WTC11 (cell line): ENCODE measurements around the gene ZGPAT. TPM values are rescaled to one million over a fixed set of nuclear protein-coding genes. Genes with fewer than 3 reads are reported as not detected.
A peak's percentile ranks its signal among the peaks of the same experiment; 100 is the strongest.

Experiments used
- ATAC-seq: fragments of 200-7000 bp; cut with Tn5 transposase; 2 replicates; pipeline ENCODE4 v1.10.0; 2021; ENCODE audit warnings: mild to moderate bottlenecking, moderate library complexity
- CTCF ChIA-PET: fragments of 300-600 bp; sonication (Branson Sonifier 250); formaldehyde crosslinking; loops from one replicate; lab custom pipeline; 2021; ENCODE audit warnings: antibody characterized with exemption; lab: Charles Lee
- POLR2A ChIA-PET: fragments of 350-600 bp; sonication (Branson Sonifier 250); formaldehyde crosslinking; loops from one replicate; lab custom pipeline; 2021; ENCODE audit warnings: antibody characterized with exemption; lab: Charles Lee
- DNase-seq: peaks from one replicate; pipeline ENCODE4 v3.0.0; 2021; ENCODE audit warnings: low spot score
- H3K27ac Mint-ChIP-seq: 2 replicates; pipeline ENCODE4 v1.8.0; 2021; ENCODE audit warnings: mixed read lengths
- H3K27me3 Mint-ChIP-seq: 2 replicates; pipeline ENCODE4 v1.8.0; 2021; ENCODE audit warnings: low read depth, mild to moderate bottlenecking, moderate library complexity, mixed read lengths
- H3K36me3 Mint-ChIP-seq: 2 replicates; pipeline ENCODE4 v1.8.0; 2021; ENCODE audit warnings: mixed read lengths
- H3K4me1 Mint-ChIP-seq: 2 replicates; pipeline ENCODE4 v1.8.0; 2022; ENCODE audit warnings: mixed read lengths
- H3K4me3 Mint-ChIP-seq: 2 replicates; pipeline ENCODE4 v1.8.0; 2021; ENCODE audit warnings: mild to moderate bottlenecking, moderate library complexity, mixed read lengths
- H3K9me3 Mint-ChIP-seq: 2 replicates; pipeline ENCODE4 v1.8.0; 2021; ENCODE audit warnings: mixed read lengths
- GRHL2 ChIP-seq: fragments of 250-450 bp; sonication (Bioruptor Pico); IDR thresholded peaks from 2 replicates; pipeline ENCODE4 v1.8.0; 2022; ENCODE audit warnings: mild to moderate bottlenecking, moderate library complexity; ENCODE audit not compliant: insufficient replicate concordance, severe bottlenecking
- JUN ChIP-seq: sonication (generic); formaldehyde crosslinking; IDR thresholded peaks from 2 replicates; pipeline ENCODE4 v1.8.0; 2023; ENCODE audit warnings: mild to moderate bottlenecking, missing genetic modification reagents
- RELA ChIP-seq: sonication (generic); formaldehyde crosslinking; IDR thresholded peaks from 2 replicates; pipeline ENCODE4 v1.8.1; 2022; ENCODE audit warnings: missing genetic modification reagents, mild to moderate bottlenecking, borderline replicate concordance
- SOX15 ChIP-seq: fragments of 250-450 bp; sonication (Bioruptor Pico); IDR thresholded peaks from 2 replicates; pipeline ENCODE4 v1.9.0; 2021; ENCODE audit warnings: mild to moderate bottlenecking
- SP1 ChIP-seq: sonication (generic); formaldehyde crosslinking; conservative IDR thresholded peaks from 2 replicates; pipeline ENCODE4 v1.8.1; 2022; ENCODE audit warnings: missing genetic modification reagents
- TEAD1 ChIP-seq: sonication (generic); formaldehyde crosslinking; IDR thresholded peaks from 2 replicates; pipeline ENCODE4 v1.8.0; 2022; ENCODE audit warnings: mild to moderate bottlenecking, missing genetic modification reagents
- ZNF219 ChIP-seq: sonication (generic); formaldehyde crosslinking; IDR thresholded peaks from 2 replicates; pipeline ENCODE4 v1.8.0; 2023; ENCODE audit warnings: missing genetic modification reagents, mild to moderate bottlenecking, borderline replicate concordance
- ZNF263 ChIP-seq: sonication (generic); formaldehyde crosslinking; IDR thresholded peaks from 2 replicates; pipeline ENCODE4 v1.8.1; 2022; ENCODE audit warnings: low read depth, mild to moderate bottlenecking, moderate library complexity, missing genetic modification reagents
- ZNF671 ChIP-seq: fragments of 250-450 bp; sonication (Bioruptor Pico); IDR thresholded peaks from 2 replicates; pipeline ENCODE4 v1.8.0; 2021; ENCODE audit warnings: mild to moderate bottlenecking
- total RNA-seq: library from RNA; stranded (reverse); gene quantifications from 3 replicates; pipeline ENCODE4 v1.2.3, GENCODE V29; 2021
- TF ChIP-seq, protein P1 (sequence below): sonication (generic); formaldehyde crosslinking; IDR thresholded peaks from 2 replicates; pipeline ENCODE4 v1.8.1; 2022; ENCODE audit warnings: low read depth, missing genetic modification reagents, borderline replicate concordance
- TF ChIP-seq, protein P2 (sequence below): sonication (generic); formaldehyde crosslinking; IDR thresholded peaks from 2 replicates; pipeline ENCODE4 v1.8.1; 2023; ENCODE audit warnings: mild to moderate bottlenecking, missing genetic modification reagents, moderate library complexity
- TF ChIP-seq, protein P3 (sequence below): fragments of 250-450 bp; sonication (Bioruptor Pico); conservative IDR thresholded peaks from 2 replicates; pipeline ENCODE4 v1.9.0; 2021; ENCODE audit warnings: mild to moderate bottlenecking
- TF ChIP-seq, protein P4 (sequence below): sonication (generic); formaldehyde crosslinking; IDR thresholded peaks from 2 replicates; pipeline ENCODE4 v1.8.0; 2022; ENCODE audit warnings: missing genetic modification reagents
- TF ChIP-seq, protein P5 (sequence below): fragments of 250-450 bp; sonication (Bioruptor Pico); IDR thresholded peaks from 2 replicates; pipeline ENCODE4 v2.1.2; 2022; ENCODE audit warnings: mild to moderate bottlenecking, moderate library complexity
- TF ChIP-seq, protein P6 (sequence below): sonication (generic); formaldehyde crosslinking; IDR thresholded peaks from 2 replicates; pipeline ENCODE4 v1.8.0; 2022; ENCODE audit warnings: mild to moderate bottlenecking, missing genetic modification reagents
- TF ChIP-seq, protein P7 (sequence below): sonication (generic); formaldehyde crosslinking; IDR thresholded peaks from 2 replicates; pipeline ENCODE4 v1.8.1; 2022; ENCODE audit warnings: missing genetic modification reagents, borderline replicate concordance
- TF ChIP-seq, protein P8 (sequence below): sonication (generic); formaldehyde crosslinking; IDR thresholded peaks from 2 replicates; pipeline ENCODE4 v1.8.1; 2023; ENCODE audit warnings: mild to moderate bottlenecking, missing genetic modification reagents, moderate library complexity
- TF ChIP-seq, protein P9 (sequence below): sonication (generic); formaldehyde crosslinking; conservative IDR thresholded peaks from 2 replicates; pipeline ENCODE4 v1.8.1; 2023; ENCODE audit warnings: mild to moderate bottlenecking, low read depth, missing genetic modification reagents, moderate library complexity

Gene ZGPAT
- total RNA-seq, 1 experiment from 2014 or later: 28.3 TPM

DNA sequence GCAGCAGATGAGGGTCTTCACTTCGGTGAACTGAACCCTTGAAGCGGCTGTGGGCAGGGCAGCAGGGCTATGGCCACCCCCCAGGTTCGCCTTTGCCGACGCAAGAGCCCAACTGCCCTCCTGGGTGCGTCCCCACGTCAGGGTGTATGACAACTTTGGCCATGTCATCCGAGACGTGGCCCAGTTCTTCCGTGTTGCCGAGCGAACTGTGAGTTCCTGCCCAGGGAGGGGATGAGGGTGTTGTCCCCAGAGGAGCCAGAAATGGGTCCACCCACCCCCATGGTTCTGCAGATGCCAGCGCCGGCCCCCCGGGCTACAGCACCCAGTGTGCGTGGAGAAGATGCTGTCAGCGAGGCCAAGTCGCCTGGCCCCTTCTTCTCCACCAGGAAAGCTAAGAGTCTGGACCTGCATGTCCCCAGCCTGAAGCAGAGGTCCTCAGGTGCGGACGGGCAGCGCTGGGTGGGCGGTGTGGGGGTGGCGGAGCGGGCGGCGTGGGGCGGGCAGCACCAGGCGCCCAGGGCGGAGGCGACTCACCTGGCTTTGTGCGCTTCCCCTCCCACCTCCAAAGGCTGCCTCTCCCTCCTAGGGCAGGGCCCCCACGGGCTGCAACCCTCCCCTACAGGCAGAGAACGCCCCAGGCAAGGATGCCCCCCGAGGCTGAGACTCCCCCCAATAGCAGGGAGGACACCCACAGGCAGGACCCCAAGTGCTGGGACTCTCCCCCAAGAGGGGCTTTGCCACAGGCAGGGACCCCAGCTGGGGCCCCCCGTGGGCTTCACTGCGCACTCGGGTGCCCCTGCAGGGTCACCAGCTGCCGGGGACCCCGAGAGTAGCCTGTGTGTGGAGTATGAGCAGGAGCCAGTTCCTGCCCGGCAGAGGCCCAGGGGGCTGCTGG, 17.6 kb upstream of the ZGPAT start (continued):
- TF ChIP-seq, protein P1, sequence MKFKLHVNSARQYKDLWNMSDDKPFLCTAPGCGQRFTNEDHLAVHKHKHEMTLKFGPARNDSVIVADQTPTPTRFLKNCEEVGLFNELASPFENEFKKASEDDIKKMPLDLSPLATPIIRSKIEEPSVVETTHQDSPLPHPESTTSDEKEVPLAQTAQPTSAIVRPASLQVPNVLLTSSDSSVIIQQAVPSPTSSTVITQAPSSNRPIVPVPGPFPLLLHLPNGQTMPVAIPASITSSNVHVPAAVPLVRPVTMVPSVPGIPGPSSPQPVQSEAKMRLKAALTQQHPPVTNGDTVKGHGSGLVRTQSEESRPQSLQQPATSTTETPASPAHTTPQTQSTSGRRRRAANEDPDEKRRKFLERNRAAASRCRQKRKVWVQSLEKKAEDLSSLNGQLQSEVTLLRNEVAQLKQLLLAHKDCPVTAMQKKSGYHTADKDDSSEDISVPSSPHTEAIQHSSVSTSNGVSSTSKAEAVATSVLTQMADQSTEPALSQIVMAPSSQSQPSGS (CRISPR knock-in tag): no peak
- no peak for TF ChIP-seq ZNF671 (CRISPR knock-in tag)
- TF ChIP-seq, protein P2, sequence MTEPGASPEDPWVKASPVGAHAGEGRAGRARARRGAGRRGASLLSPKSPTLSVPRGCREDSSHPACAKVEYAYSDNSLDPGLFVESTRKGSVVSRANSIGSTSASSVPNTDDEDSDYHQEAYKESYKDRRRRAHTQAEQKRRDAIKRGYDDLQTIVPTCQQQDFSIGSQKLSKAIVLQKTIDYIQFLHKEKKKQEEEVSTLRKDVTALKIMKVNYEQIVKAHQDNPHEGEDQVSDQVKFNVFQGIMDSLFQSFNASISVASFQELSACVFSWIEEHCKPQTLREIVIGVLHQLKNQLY (CRISPR knock-in tag): no peak
- no peak for TF ChIP-seq TEAD1 (CRISPR knock-in tag)
- no peak for TF ChIP-seq SP1 (CRISPR knock-in tag)
- no peak for TF ChIP-seq ZNF263 (CRISPR knock-in tag)
- TF ChIP-seq, protein P3, sequence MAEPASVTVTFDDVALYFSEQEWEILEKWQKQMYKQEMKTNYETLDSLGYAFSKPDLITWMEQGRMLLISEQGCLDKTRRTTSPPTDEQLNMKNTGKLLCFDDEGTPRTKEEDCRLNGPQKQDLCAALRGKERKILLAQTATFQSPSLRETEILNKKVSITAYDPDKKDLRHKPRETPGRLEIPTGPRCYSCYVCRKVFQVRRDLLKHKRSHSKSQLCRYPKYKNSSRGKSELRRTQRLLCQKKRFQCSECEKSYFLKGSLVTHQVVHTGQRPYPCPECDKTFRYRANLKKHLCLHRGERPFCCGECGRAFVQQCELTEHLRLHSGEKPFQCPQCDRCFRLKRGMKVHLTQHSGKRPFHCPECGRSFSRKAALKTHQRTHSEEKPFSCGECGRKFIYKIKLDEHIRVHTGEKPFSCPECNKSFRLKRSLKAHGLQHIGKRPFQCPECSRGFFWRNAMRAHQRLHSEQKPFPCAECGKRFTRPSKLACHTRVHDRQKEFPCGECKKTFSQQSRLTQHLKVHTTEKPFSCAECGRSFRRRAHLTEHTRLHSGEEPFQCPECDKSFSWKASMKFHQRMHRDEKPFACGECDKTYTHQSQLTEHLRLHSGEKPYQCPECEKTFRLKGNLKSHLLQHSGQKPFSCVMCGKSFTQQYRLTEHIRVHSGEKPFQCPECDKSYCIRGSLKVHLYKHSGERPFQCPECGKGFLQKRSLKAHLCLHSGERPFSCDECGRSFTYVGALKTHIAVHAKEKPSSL: no peak
- no peak for TF ChIP-seq GRHL2 (CRISPR knock-in tag)
- TF ChIP-seq, protein P4, sequence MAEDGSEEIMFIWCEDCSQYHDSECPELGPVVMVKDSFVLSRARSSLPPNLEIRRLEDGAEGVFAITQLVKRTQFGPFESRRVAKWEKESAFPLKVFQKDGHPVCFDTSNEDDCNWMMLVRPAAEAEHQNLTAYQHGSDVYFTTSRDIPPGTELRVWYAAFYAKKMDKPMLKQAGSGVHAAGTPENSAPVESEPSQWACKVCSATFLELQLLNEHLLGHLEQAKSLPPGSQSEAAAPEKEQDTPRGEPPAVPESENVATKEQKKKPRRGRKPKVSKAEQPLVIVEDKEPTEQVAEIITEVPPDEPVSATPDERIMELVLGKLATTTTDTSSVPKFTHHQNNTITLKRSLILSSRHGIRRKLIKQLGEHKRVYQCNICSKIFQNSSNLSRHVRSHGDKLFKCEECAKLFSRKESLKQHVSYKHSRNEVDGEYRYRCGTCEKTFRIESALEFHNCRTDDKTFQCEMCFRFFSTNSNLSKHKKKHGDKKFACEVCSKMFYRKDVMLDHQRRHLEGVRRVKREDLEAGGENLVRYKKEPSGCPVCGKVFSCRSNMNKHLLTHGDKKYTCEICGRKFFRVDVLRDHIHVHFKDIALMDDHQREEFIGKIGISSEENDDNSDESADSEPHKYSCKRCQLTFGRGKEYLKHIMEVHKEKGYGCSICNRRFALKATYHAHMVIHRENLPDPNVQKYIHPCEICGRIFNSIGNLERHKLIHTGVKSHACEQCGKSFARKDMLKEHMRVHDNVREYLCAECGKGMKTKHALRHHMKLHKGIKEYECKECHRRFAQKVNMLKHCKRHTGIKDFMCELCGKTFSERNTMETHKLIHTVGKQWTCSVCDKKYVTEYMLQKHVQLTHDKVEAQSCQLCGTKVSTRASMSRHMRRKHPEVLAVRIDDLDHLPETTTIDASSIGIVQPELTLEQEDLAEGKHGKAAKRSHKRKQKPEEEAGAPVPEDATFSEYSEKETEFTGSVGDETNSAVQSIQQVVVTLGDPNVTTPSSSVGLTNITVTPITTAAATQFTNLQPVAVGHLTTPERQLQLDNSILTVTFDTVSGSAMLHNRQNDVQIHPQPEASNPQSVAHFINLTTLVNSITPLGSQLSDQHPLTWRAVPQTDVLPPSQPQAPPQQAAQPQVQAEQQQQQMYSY: no peak
- TF ChIP-seq, protein P5, sequence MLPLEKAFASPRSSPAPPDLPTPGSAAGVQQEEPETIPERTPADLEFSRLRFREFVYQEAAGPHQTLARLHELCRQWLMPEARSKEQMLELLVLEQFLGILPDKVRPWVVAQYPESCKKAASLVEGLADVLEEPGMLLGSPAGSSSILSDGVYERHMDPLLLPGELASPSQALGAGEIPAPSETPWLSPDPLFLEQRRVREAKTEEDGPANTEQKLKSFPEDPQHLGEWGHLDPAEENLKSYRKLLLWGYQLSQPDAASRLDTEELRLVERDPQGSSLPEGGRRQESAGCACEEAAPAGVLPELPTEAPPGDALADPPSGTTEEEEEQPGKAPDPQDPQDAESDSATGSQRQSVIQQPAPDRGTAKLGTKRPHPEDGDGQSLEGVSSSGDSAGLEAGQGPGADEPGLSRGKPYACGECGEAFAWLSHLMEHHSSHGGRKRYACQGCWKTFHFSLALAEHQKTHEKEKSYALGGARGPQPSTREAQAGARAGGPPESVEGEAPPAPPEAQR (CRISPR knock-in tag): no peak
- TF ChIP-seq ZNF219 (CRISPR knock-in tag): no peak
- no peak for TF ChIP-seq JUN (CRISPR knock-in tag)
- no peak for TF ChIP-seq SOX15
- TF ChIP-seq, protein P6, sequence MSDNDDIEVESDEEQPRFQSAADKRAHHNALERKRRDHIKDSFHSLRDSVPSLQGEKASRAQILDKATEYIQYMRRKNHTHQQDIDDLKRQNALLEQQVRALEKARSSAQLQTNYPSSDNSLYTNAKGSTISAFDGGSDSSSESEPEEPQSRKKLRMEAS: no peak

DNA sequence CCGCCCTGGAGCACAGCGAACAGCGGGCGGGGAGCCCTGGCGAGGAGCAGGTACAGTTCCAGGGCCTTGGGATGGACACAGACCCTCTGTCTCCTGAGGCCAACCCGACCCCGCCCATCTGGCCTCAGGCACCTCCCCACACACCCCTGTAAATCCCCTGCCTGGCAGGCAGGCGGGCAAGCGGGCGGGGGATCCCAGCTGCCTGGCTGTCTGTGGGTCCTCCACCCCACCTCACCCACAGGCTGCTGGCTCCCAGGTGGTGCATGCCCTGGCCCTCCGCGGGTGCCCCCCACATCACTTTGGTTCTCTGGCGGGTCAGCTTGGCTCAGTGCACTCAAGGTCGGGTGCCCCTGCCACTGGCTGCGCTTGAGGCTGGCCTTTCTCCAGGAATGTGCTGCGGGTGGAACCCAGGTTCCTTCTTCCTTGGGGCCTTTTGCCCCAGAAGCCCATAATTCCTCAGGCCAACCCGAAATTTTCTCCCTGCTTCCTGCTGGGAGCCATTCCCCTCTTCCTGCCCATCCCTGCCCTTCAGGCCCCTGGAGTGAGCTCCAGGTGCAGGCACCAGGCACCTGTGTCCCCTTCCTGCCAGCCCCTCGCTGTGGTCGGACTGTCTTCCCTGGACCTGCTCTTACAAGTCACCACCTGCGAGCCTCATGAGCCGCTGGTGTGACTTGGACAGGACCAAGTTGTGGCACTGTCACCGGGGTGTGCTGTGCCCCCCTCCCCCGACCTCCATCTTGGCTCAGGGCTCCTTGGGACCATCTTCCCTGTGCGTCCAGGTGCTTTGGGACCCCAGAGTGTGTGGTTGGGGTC, 16.7 kb upstream of the ZGPAT start:
- Mint-ChIP-seq H3K4me1 (peaks cover under 1% of the 10 kb centered on the region), H3K36me3 (peaks cover 14% of the 10 kb centered on the region), H3K4me3 (no peak overlapping the region), H3K27me3 (peaks cover 3% of the 10 kb centered on the region; the same call in 1 of the 2 replicates), H3K9me3 (no peaks in the 10 kb centered on the region), H3K27ac (peak overlapping the region; percentile 84; the same call in 1 of the 2 replicates)
- no peak for DNase-seq
- no peak for ATAC-seq
- CTCF ChIA-PET: no interaction called here
- POLR2A ChIA-PET: no interaction called here
- TF ChIP-seq, protein P7, sequence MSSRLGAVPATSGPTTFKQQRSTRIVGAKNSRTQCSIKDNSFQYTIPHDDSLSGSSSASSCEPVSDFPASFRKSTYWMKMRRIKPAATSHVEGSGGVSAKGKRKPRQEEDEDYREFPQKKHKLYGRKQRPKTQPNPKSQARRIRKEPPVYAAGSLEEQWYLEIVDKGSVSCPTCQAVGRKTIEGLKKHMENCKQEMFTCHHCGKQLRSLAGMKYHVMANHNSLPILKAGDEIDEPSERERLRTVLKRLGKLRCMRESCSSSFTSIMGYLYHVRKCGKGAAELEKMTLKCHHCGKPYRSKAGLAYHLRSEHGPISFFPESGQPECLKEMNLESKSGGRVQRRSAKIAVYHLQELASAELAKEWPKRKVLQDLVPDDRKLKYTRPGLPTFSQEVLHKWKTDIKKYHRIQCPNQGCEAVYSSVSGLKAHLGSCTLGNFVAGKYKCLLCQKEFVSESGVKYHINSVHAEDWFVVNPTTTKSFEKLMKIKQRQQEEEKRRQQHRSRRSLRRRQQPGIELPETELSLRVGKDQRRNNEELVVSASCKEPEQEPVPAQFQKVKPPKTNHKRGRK: no peak
- no peak for TF ChIP-seq RELA (CRISPR knock-in tag)
- TF ChIP-seq, protein P8, sequence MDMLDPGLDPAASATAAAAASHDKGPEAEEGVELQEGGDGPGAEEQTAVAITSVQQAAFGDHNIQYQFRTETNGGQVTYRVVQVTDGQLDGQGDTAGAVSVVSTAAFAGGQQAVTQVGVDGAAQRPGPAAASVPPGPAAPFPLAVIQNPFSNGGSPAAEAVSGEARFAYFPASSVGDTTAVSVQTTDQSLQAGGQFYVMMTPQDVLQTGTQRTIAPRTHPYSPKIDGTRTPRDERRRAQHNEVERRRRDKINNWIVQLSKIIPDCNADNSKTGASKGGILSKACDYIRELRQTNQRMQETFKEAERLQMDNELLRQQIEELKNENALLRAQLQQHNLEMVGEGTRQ: no peak
- TF ChIP-seq, protein P9, sequence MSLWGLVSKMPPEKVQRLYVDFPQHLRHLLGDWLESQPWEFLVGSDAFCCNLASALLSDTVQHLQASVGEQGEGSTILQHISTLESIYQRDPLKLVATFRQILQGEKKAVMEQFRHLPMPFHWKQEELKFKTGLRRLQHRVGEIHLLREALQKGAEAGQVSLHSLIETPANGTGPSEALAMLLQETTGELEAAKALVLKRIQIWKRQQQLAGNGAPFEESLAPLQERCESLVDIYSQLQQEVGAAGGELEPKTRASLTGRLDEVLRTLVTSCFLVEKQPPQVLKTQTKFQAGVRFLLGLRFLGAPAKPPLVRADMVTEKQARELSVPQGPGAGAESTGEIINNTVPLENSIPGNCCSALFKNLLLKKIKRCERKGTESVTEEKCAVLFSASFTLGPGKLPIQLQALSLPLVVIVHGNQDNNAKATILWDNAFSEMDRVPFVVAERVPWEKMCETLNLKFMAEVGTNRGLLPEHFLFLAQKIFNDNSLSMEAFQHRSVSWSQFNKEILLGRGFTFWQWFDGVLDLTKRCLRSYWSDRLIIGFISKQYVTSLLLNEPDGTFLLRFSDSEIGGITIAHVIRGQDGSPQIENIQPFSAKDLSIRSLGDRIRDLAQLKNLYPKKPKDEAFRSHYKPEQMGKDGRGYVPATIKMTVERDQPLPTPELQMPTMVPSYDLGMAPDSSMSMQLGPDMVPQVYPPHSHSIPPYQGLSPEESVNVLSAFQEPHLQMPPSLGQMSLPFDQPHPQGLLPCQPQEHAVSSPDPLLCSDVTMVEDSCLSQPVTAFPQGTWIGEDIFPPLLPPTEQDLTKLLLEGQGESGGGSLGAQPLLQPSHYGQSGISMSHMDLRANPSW: no peak
